Fibroblast of lung (primary cell): ENCODE data around the gene BCAS3. TPM values are rescaled to one million over a fixed set of nuclear protein-coding genes. Genes with fewer than 3 reads are reported as not detected.

ENCODE experiments used
- DNase-seq, 2 donors: peaks; one replicate each; pipeline versions ENCODE4 v3.0.0 to v3.0.0-alpha.2; 2010; ENCODE audit warnings: low read depth in 2 of 2
- H2AFZ ChIP-seq: 2 replicates; pipeline ENCODE4 v1.5.1; 2012; ENCODE audit warnings: low read length, control low read depth, inconsistent platforms
- H3K27ac ChIP-seq: 2 replicates; pipeline ENCODE4 v1.5.1; 2011; ENCODE audit warnings: low read length, control low read depth; ENCODE audit not compliant: insufficient read depth
- H3K27me3 ChIP-seq: 2 replicates; pipeline ENCODE4 v1.5.1; 2011; ENCODE audit warnings: mild to moderate bottlenecking, low read length; ENCODE audit not compliant: control insufficient read depth, insufficient read depth
- H3K36me3 ChIP-seq: 2 replicates; pipeline ENCODE4 v1.5.1; 2011; ENCODE audit warnings: low read length; ENCODE audit not compliant: control insufficient read depth, insufficient read depth
- H3K4me1 ChIP-seq: 2 replicates; pipeline ENCODE4 v1.5.1; 2011; ENCODE audit warnings: low read length; ENCODE audit not compliant: control insufficient read depth, insufficient read depth; ENCODE audit errors: extremely low read depth
- H3K4me2 ChIP-seq: 2 replicates; pipeline ENCODE4 v1.5.1; 2011; ENCODE audit warnings: low read length, control low read depth; ENCODE audit not compliant: insufficient read depth; ENCODE audit errors: extremely low read depth
- H3K4me3 ChIP-seq, 4 experiments: fragments of 200-600 bp in 1 of 4; sonication (generic) in 1 of 4; replicated peaks in 1 of 4; 2 replicates each; pipeline ENCODE4 v1.5.1; 2011 to 2016; ENCODE audit warnings: low read length in 4 of 4, low read depth in 3 of 4, mild to moderate bottlenecking in 3 of 4, control low read depth in 2 of 4, inconsistent platforms in 1 of 4, mixed read lengths in 1 of 4; ENCODE audit not compliant: insufficient read depth in 1 of 4; ENCODE audit errors: control extremely low read depth in 1 of 4
- H3K79me2 ChIP-seq: 2 replicates; pipeline ENCODE4 v1.5.1; 2012; ENCODE audit warnings: mild to moderate bottlenecking, low read length, inconsistent platforms; ENCODE audit not compliant: control insufficient read depth, insufficient read depth
- H3K9ac ChIP-seq: 2 replicates; pipeline ENCODE4 v1.5.1; 2011; ENCODE audit warnings: mild to moderate bottlenecking, low read length, control low read depth; ENCODE audit not compliant: insufficient read depth
- H3K9me3 ChIP-seq: 2 replicates; pipeline ENCODE4 v1.5.1; 2012; ENCODE audit warnings: low read depth, low read length; ENCODE audit not compliant: control insufficient read depth, insufficient read depth
- H4K20me1 ChIP-seq: 2 replicates; pipeline ENCODE4 v1.5.1; 2011; ENCODE audit warnings: low read length; ENCODE audit not compliant: control insufficient read depth, insufficient read depth; ENCODE audit errors: extremely low read depth
- CTCF ChIP-seq, 2 donors: IDR thresholded peaks in 1 of 2; conservative IDR thresholded peaks in 1 of 2; 1 replicate in 1 of 2; 2 replicates in 1 of 2; pipeline ENCODE4 v1.5.1; 2011 to 2012; ENCODE audit warnings: low read length in 2 of 2, control low read depth in 1 of 2, inconsistent platforms in 1 of 2, low read depth in 1 of 2, mild to moderate bottlenecking in 1 of 2
- EZH2 ChIP-seq: IDR thresholded peaks from 2 replicates; pipeline ENCODE4 v1.5.1; 2012; ENCODE audit warnings: low read length, control low read depth, mild to moderate bottlenecking; ENCODE audit errors: missing control alignments
- polyA plus RNA-seq, 2 donors: library from polyadenylated mRNA; depleted of rRNA in 1 of 2; stranded (reverse) in 1 of 2; unstranded in 1 of 2; fragments of >200 nt; gene quantifications; 2 replicates each; pipeline ENCODE4 v1.2.1, GENCODE V29; 2011 to 2012; ENCODE audit warnings: missing spikeins in 1 of 2
- total RNA-seq: library from RNA; depleted of rRNA; stranded (reverse); fragments of >200 nt; gene quantifications from 2 replicates; pipeline ENCODE4 v1.2.1, GENCODE V29; 2014

Gene BCAS3
- total and polyA plus RNA-seq, 2 donors (not counting 1 experiment from before 2014, with no cell fraction given) = 9.9 to 43.6 TPM

- Histone ChIP-seq H3K4me3 (no peak overlapping the region), H2AFZ (no peak overlapping the region), H3K79me2 (no peaks in the 10 kb centered on the region), H3K4me2 (no peak overlapping the region), H3K4me1 (no peaks in the 10 kb centered on the region), H3K27ac (no peak overlapping the region), H3K27me3 (no peaks in the 10 kb centered on the region), H3K9ac (no peak overlapping the region), H3K36me3 (no peaks in the 10 kb centered on the region), H3K9me3 (no peaks in the 10 kb centered on the region), H4K20me1 (no peaks in the 10 kb centered on the region)
- no peak for DNase-seq
- TF ChIP-seq EZH2 (no peak), CTCF (conservative IDR thresholded peaks at IDR 0.05 in 1 of 2, IDR thresholded peaks at IDR 0.05 in 1 of 2; ENCODE audit: low read depth in 1 of 2, low read length in 2 of 2) (no peak)
Observed at GRCh38 chr17:60989379-60989778, 311.7 kb downstream of the BCAS3 start.

GRCh38 chr17:60989846-60990245 is 312.2 kb downstream of the BCAS3 start:
- no peak for DNase-seq
- Histone ChIP-seq H3K27ac (no peak overlapping the region), H3K4me3 (no peak overlapping the region), H3K79me2 (no peaks in the 10 kb centered on the region), H3K9me3 (no peaks in the 10 kb centered on the region), H3K4me2 (no peak overlapping the region), H3K9ac (no peak overlapping the region), H2AFZ (no peak overlapping the region), H3K4me1 (no peaks in the 10 kb centered on the region), H4K20me1 (no peaks in the 10 kb centered on the region), H3K36me3 (no peaks in the 10 kb centered on the region), H3K27me3 (no peaks in the 10 kb centered on the region)
- TF ChIP-seq CTCF (conservative IDR thresholded peaks at IDR 0.05 in 1 of 2, IDR thresholded peaks at IDR 0.05 in 1 of 2; ENCODE audit: low read depth in 1 of 2, low read length in 2 of 2) = no peak
- TF ChIP-seq EZH2 = no peak

- H3K27me3 ChIP-seq = no peaks in the 10 kb centered on the region
- H3K27ac ChIP-seq = no peak overlapping the region
- H3K4me1 ChIP-seq = no peaks in the 10 kb centered on the region
- no peak overlapping the region for H3K4me3 ChIP-seq
- H2AFZ ChIP-seq = no peak overlapping the region
- DNase-seq = no peak
- TF ChIP-seq EZH2 = no peak
- no peak for TF ChIP-seq CTCF (conservative IDR thresholded peaks at IDR 0.05 in 1 of 2, IDR thresholded peaks at IDR 0.05 in 1 of 2; ENCODE audit: low read depth in 1 of 2, low read length in 2 of 2)
- no peak overlapping the region for H3K4me2 ChIP-seq
- H3K36me3 ChIP-seq = no peaks in the 10 kb centered on the region
- H3K9ac ChIP-seq = no peak overlapping the region
- no peaks in the 10 kb centered on the region for H3K79me2 ChIP-seq
- H4K20me1 ChIP-seq = no peaks in the 10 kb centered on the region
- H3K9me3 ChIP-seq = no peaks in the 10 kb centered on the region
Observed at GRCh38 chr17:60993497-60993896, 315.8 kb downstream of the BCAS3 start.
